Hair follicular keratinocyte (primary cell): ENCODE results near the gene MIP. TPM values are rescaled to one million over a fixed set of nuclear protein-coding genes. Genes with fewer than 3 reads are reported as not detected.

Source experiments
- total RNA-seq: library from RNA; depleted of rRNA; stranded (reverse); fragments of >200 nt; gene quantifications from 2 replicates; pipeline ENCODE4 v1.2.3, GENCODE V29; 2015

Gene MIP
- total RNA-seq, result not detected in 2 replicates

DNA sequence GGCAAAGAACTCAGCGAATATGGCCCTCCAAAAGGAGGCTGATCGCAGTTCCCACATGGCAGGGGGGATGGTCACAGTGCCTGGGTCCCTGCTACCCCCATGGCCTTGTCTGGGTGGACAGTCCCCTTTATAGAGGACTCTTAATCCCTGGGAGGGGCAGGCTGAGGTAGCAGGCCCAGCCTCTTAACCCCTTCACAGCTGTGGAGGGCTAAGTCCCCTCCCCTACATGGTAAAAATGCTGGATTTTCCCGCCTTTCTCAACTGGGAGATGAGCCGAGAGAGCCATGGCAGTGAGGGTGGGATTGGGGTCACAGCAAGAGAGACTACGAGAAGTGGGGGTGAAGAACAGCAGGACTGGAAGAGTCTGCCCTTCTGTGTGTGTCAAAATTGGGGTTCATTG lies at the start of gene MIP:
Gene MIP (minus strand): TSS at position 101 of the 400 bp plus-strand sequence. CDS start 44 bp downstream, at position 57.

DNA sequence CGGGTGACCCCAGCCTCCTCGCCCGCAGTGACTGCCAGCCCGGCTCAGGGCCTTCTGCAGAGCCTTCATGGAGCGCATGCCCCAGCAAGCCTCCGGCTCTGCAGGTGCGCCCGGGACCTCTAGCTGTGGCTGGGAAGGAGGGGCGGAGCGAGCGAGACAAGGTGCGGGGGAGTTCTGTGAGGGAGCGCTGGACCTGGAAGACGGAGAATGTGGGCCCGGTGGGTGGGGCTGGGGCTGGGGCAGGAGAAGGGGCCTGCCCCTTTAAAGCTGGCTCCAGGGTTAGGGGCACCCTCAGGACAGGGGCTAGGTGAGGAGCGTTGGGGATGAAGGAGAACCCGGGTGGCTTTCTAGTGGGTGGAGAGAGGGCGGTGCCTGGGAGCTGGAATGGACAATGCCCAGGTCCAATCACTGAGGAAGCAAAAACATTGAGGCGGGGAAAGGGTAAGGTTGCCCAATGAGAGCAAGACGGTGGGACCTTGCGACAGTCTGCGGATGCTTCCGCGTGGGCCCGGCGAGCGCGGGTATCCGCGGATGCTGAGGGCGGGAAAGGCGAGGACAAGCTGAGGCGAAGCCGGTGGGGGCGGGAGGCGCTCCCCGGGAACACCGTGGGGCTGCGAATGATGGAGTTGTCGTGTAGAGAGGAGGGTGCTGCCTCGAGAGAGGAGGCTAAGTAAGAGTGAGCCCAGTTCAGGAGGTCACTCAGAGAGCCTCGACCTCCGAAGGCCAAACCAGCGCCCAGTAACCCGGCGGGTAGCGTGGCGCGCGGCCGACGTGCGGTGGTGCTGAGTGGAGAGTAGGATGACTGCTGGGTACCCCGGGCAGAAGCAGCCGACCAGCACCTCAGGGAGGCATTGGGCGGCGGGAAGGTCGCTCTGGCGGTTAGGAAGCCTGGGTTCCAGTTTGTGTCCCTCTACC lies 33.8 kb upstream of the MIP start, which contains the start of gene GLS2:
Gene GLS2 (minus strand): TSS at position 121 of the 915 bp plus-strand sequence. CDS start 43 bp downstream, at position 78.

DNA sequence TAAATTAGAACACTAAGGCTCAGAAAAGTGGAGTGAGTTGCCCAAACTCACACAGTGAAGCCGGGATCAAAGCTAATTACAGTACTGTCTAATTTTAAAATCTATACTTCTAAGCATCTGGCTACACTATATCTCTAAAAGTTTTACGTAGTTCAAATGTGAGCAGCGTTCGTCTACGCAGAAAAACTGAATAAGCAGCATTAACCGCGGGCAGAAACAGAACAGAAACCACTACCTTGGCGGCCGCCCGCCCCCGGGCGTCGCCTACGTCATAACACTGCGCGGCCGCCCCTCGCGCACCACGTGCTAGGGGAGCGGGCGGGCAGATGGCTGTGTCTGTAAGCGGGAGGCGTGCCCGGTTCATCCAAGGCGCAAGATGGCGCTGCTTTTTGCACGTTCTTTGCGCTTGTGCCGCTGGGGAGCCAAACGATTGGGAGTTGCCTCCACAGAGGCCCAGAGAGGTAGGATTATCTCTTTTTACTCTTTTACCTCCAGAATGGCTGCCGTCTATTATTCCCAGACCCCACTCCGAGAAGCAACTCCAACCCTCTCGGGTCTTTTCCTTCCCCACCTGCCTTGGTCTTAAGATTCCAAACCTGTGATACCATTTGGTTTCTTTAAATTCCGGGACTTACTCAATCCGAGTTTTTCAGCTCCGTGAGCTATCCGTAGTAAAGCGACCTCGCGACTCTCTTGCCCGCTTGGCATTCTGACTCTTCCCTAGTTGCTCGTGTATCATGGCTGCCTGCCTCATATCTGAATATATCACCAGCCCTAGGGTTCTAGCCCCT lies 14.0 kb upstream of the MIP start, which contains the start of gene SPRYD4:
Gene SPRYD4 (plus strand): TSS at position 363 of the 791 bp plus-strand sequence. CDS start 14 bp downstream, at position 377.

DNA sequence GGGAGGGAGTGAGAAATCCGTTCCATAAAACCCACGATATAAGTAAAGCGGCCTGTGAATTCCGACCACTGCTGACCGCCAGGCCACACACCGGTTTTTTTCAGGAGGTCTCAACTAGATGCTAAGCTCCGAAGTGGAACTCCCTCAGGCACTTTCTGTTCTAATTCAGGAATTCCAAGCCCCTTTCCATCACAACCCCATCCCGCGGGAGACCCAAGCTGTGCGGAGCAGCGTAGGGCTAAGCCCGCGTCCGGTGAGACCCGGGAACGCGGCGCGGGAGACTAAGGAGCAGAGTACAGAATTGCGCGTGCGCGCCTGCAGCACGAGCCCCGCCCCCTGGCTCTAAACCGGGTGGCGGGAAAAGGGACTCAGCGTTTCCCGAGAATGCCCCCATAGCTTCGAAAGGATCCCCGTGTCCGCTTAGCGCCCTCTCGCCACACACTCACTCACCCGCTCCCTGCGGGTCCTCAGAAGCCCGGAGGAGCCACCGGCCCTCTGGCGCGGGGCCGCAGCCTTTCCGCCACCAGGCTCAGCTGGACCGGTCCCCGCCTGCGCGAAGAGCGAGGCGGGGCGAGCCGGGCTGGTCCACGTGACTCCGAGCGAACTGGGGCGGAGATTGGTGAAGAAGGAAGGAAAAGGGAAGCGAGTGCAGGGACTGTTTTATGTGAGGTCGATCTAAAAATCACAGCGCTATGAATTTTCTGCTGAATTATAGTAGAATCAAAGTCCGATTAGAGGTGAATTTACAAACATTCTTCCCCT lies 5.4 kb downstream of the MIP start, which contains the start of gene TIMELESS:
Gene TIMELESS (minus strand): TSS at position 567 of the 762 bp plus-strand sequence. CDS start 15,256 bp downstream, outside the sequence.

Other genes with a start within 250 kb of the MIP start
- gene RNF41, start 232.7 kb downstream of the MIP start, total RNA-seq, result 37.4 and 58.7 TPM in 2 replicates
- 33.0 and 54.3 TPM in 2 replicates for gene NABP2, start 230.3 kb downstream of the MIP start, total RNA-seq
- gene SLC39A5, start 224.6 kb downstream of the MIP start, total RNA-seq, result not detected in 2 replicates
- gene ANKRD52, start 196.3 kb downstream of the MIP start, total RNA-seq, result 11.9 and 14.2 TPM in 2 replicates
- gene COQ10A, start 187.7 kb downstream of the MIP start, total RNA-seq, result 4.8 TPM in 2 replicates
- gene CS, start 154.3 kb downstream of the MIP start, total RNA-seq, result 106 and 130 TPM in 2 replicates
- 85.5 and 113 TPM in 2 replicates for gene CNPY2, start 138.7 kb downstream of the MIP start, total RNA-seq
- 9.7 and 17.5 TPM in 2 replicates for gene PAN2, start 120.7 kb downstream of the MIP start, total RNA-seq
- gene IL23A, start 115.8 kb downstream of the MIP start, total RNA-seq, result 2.7 and 5.5 TPM in 2 replicates
- gene STAT2, start 94.5 kb downstream of the MIP start, total RNA-seq, result 40.0 and 64.2 TPM in 2 replicates
- gene APOF, start 91.8 kb downstream of the MIP start, total RNA-seq, result not detected in 2 replicates
- gene TIMELESS, start 5.2 kb downstream of the MIP start, total RNA-seq, result 9.2 and 23.6 TPM in 2 replicates
- gene SPRYD4, start 13.9 kb upstream of the MIP start, total RNA-seq, result 1.1 and 1.7 TPM in 2 replicates
- gene GLS2, start 33.5 kb upstream of the MIP start, total RNA-seq, result 0.86 and 2.1 TPM in 2 replicates
- gene RBMS2, start 67.2 kb upstream of the MIP start, total RNA-seq, result 16.9 and 18.7 TPM in 2 replicates
- gene BAZ2A, start 175.7 kb upstream of the MIP start, total RNA-seq, result 27.8 and 50.8 TPM in 2 replicates
- 475 and 702 TPM in 2 replicates for gene ATP5F1B, start 191.3 kb upstream of the MIP start, total RNA-seq
- 74.3 and 126 TPM in 2 replicates for gene PTGES3, start 233.6 kb upstream of the MIP start, total RNA-seq